Activated T-cell treated with anti-CD3 and anti-CD28 coated beads for 4 hours (primary cell): ENCODE results near the gene SLC17A9.
"Not testable (repeated sequence)": the region's sequence is repeated elsewhere in the genome, so short reads cannot be mapped to it uniquely, and the experiment has no call there.

Experiments used
- DNase-seq: peaks from one replicate; pipeline ENCODE4 v3.0.0-alpha.2; 2020

SLC17A9 gene

GRCh38 chr20:62957136-62958117, 4.9 kb downstream of the SLC17A9 start:
- DNase-seq = no peak

- DNase-seq = no peak
Observed at GRCh38 chr20:62958388-62959100, 6.0 kb downstream of the SLC17A9 start.

GRCh38 chr20:62959101-62959971, 6.8 kb downstream of the SLC17A9 start:
- no peak for DNase-seq

- no peak for DNase-seq
Observed at GRCh38 chr20:62959998-62960436, 7.5 kb downstream of the SLC17A9 start.

GRCh38 chr20:62960446-62961309, 8.2 kb downstream of the SLC17A9 start:
- not testable (repeated sequence) for DNase-seq

GRCh38 chr20:62961310-62961783, 8.8 kb downstream of the SLC17A9 start:
- DNase-seq = no peak

GRCh38 chr20:62961799-62962198, 9.3 kb downstream of the SLC17A9 start:
- DNase-seq = no peak

- no peak for DNase-seq
Observed at GRCh38 chr20:62962221-62962879, 9.8 kb downstream of the SLC17A9 start.

- no peak for DNase-seq
Observed at GRCh38 chr20:62962891-62963613, 10.5 kb downstream of the SLC17A9 start.

- DNase-seq = no peak
Observed at GRCh38 chr20:62963614-62964397, 11.3 kb downstream of the SLC17A9 start.

- DNase-seq = no peak
Observed at GRCh38 chr20:62964700-62965099, 12.2 kb downstream of the SLC17A9 start.

GRCh38 chr20:62965363-62965771, 12.9 kb downstream of the SLC17A9 start:
- no peak for DNase-seq

- DNase-seq = no peak
Observed at GRCh38 chr20:62966212-62967148, 14.0 kb downstream of the SLC17A9 start.

- no peak for DNase-seq
Observed at GRCh38 chr20:62967149-62967501, 14.6 kb downstream of the SLC17A9 start.

GRCh38 chr20:62967628-62968351, 15.3 kb downstream of the SLC17A9 start:
- no peak for DNase-seq

GRCh38 chr20:62968378-62969178, 16.1 kb downstream of the SLC17A9 start:
- DNase-seq = no peak
